GM19324 (cell line): ENCODE measurements around the gene PTPRK.

Source experiments
- ATAC-seq: cut with Tn5 transposase; IDR thresholded peaks from one replicate; pipeline ENCODE4 v1.9.1; 2021; ENCODE audit warnings: mild to moderate bottlenecking, moderate library complexity; ENCODE audit not compliant: unreplicated experiment, low FRiP score

Gene PTPRK

GRCh38 chr6:128164254-128164653 lies 356.1 kb downstream of the PTPRK start:
- no peak for ATAC-seq

GRCh38 chr6:128162423-128162822 lies 358.0 kb downstream of the PTPRK start:
- no peak for ATAC-seq

GRCh38 chr6:128161839-128162238 lies 358.6 kb downstream of the PTPRK start:
- ATAC-seq, result no peak

- no peak for ATAC-seq
These were observed 359.1 kb downstream of the PTPRK start for GRCh38 chr6:128161263-128161662.

- ATAC-seq, result no peak
These were observed 361.9 kb downstream of the PTPRK start for GRCh38 chr6:128158496-128158895.

- ATAC-seq, result no peak
These were observed 363.9 kb downstream of the PTPRK start for GRCh38 chr6:128156321-128157111.

- no peak for ATAC-seq
These were observed 364.6 kb downstream of the PTPRK start for GRCh38 chr6:128155826-128156225.

GRCh38 chr6:128152551-128152950 lies 367.8 kb downstream of the PTPRK start:
- no peak for ATAC-seq

GRCh38 chr6:128150376-128150775 lies 370.0 kb downstream of the PTPRK start:
- ATAC-seq, result no peak

- no peak for ATAC-seq
These were observed 370.6 kb downstream of the PTPRK start for GRCh38 chr6:128149796-128150195.

- no peak for ATAC-seq
These were observed 376.1 kb downstream of the PTPRK start for GRCh38 chr6:128144320-128144719.

- no peak for ATAC-seq
These were observed 378.5 kb downstream of the PTPRK start for GRCh38 chr6:128141932-128142331.

- ATAC-seq, result no peak
These were observed 380.9 kb downstream of the PTPRK start for GRCh38 chr6:128139519-128139918.

GRCh38 chr6:128138694-128139093 lies 381.7 kb downstream of the PTPRK start:
- no peak for ATAC-seq

- no peak for ATAC-seq
These were observed 385.1 kb downstream of the PTPRK start for GRCh38 chr6:128135325-128135724.

- no peak for ATAC-seq
These were observed 388.8 kb downstream of the PTPRK start for GRCh38 chr6:128131566-128131965.

GRCh38 chr6:128131036-128131435 lies 389.4 kb downstream of the PTPRK start:
- ATAC-seq, result no peak

- ATAC-seq, result no peak
These were observed 390.7 kb downstream of the PTPRK start for GRCh38 chr6:128129679-128130078.

GRCh38 chr6:128127650-128128049 lies 392.7 kb downstream of the PTPRK start:
- no peak for ATAC-seq

GRCh38 chr6:128124713-128125112 lies 395.7 kb downstream of the PTPRK start:
- ATAC-seq, result no peak

- ATAC-seq, result no peak
These were observed 398.8 kb downstream of the PTPRK start for GRCh38 chr6:128121610-128122009.

- no peak for ATAC-seq
These were observed 399.2 kb downstream of the PTPRK start for GRCh38 chr6:128121190-128121589.

GRCh38 chr6:128118401-128118800 lies 402.0 kb downstream of the PTPRK start:
- ATAC-seq, result no peak
